GM10266 (cell line): ENCODE data around the gene ODAD4.

ENCODE experiments used
- DNase-seq: peaks from one replicate; pipeline ENCODE4 v3.0.0; 2012; ENCODE audit errors: extremely low spot score
- TF ChIP-seq, protein P1 (sequence below): IDR thresholded peaks from 2 replicates; pipeline ENCODE4 v1.5.1; 2012; ENCODE audit warnings: mild to moderate bottlenecking, low read depth; ENCODE audit not compliant: control insufficient read depth, insufficient read depth; ENCODE audit errors: missing control alignments

ODAD4 gene

DNA sequence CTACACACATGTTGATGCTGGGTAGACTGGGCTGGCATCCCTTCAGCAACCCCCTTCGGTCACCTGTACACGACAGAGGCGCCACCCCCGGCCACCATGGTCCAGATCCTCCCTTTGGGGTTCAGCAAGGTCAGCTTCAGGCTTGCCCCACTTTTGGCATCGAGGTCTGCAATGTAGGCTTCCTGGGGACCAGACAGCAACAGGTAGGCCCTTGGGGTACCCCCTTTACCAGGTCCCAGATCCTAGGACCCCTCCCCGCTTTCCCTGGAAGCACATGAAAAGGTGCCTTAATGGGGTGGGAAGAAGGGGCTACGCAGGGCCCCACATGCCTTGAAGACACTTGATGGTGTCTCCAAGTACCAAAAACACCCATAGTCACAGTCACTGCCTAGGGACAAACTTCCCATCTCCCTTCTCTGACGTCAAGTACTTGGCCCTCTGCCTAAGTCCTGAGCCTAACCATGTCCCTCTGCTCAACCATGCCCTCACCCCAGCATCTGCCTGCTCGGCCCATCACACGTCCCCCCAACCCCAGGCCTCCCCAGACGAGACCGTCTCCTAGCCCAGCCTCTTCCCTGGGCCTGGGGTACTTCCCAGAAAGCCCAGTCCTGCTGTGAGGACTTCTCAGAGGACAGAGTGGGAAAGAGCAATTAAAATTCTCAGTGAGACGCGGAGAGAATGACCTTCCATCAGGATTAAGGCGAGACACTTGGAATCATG lies 23.8 kb upstream of the ODAD4 start:
- no peak for DNase-seq

GRCh38 chr17:41907185-41907556 lies 23.2 kb upstream of the ODAD4 start:
- no peak for DNase-seq

More for the DNA sequence above, 23.8 kb upstream of the ODAD4 start:
- TF ChIP-seq, protein P1, sequence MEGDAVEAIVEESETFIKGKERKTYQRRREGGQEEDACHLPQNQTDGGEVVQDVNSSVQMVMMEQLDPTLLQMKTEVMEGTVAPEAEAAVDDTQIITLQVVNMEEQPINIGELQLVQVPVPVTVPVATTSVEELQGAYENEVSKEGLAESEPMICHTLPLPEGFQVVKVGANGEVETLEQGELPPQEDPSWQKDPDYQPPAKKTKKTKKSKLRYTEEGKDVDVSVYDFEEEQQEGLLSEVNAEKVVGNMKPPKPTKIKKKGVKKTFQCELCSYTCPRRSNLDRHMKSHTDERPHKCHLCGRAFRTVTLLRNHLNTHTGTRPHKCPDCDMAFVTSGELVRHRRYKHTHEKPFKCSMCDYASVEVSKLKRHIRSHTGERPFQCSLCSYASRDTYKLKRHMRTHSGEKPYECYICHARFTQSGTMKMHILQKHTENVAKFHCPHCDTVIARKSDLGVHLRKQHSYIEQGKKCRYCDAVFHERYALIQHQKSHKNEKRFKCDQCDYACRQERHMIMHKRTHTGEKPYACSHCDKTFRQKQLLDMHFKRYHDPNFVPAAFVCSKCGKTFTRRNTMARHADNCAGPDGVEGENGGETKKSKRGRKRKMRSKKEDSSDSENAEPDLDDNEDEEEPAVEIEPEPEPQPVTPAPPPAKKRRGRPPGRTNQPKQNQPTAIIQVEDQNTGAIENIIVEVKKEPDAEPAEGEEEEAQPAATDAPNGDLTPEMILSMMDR: no peak

DNA sequence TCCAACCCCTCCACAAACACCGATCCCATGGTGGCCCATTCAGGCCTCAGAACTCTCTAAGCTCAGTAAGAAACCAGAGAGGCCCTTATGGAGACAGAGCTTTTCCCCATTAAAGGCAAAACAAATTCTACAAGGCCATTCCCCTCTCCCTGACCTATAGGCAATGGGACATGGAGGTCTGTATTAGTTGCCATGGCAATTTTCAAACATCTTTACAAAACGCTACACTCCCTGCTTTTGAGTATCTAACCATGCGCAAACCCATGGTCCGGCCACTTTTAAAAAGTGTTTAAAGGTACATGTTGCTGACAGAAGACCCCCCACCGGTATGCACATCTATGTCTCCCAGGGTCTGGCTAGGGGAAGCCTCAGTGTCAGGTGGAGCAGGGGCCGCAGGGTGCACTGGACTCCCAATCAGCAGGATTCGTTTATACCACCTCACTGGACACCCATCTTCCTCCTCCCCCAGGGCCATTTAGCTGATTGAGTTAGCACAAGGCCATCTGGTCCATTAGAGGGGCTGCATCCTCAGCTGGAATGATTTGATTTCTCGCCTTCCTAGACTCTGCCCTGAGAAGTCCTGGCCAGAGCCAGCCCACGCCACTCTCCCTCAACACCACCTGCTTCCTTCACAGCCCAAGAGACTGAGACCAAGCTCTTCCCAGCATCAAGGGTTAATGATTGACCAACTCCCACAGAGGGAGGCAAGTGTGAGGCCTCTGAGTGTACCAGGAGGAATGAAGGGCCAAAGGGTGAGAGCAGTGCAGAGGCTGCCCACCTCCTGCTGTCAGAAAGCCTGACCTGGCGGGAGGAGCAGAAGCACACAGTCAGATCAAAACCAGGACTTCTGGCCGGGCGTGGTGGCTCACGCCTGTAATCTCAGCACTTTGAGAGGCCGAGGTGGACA lies 22.5 kb upstream of the ODAD4 start:
- no peak for DNase-seq
- TF ChIP-seq, protein P1: no peak

More at GRCh38 chr17:41907185-41907556, 23.2 kb upstream of the ODAD4 start:
- TF ChIP-seq, protein P1: no peak

DNA sequence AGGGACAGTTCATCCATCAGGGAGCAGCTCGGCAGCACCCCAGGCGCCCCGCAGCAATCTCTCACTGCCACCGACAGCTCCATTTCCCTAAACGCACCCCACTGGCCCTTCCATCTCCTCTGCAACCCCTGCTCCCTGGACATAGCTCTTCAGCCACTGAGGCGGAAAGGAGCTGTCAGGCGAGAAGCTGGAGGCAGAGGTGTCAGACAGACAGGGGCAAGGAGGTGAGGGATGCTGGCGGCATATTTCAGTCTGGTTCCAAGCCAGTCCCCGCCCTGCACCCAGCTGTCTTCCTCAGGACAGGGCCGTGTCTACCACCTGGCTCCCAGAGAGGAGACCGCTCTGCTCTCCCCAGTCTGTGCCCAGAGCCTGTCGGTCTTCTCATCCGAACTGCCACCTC lies 21.3 kb upstream of the ODAD4 start:
- DNase-seq: no peak
- TF ChIP-seq, protein P1: no peak

DNA sequence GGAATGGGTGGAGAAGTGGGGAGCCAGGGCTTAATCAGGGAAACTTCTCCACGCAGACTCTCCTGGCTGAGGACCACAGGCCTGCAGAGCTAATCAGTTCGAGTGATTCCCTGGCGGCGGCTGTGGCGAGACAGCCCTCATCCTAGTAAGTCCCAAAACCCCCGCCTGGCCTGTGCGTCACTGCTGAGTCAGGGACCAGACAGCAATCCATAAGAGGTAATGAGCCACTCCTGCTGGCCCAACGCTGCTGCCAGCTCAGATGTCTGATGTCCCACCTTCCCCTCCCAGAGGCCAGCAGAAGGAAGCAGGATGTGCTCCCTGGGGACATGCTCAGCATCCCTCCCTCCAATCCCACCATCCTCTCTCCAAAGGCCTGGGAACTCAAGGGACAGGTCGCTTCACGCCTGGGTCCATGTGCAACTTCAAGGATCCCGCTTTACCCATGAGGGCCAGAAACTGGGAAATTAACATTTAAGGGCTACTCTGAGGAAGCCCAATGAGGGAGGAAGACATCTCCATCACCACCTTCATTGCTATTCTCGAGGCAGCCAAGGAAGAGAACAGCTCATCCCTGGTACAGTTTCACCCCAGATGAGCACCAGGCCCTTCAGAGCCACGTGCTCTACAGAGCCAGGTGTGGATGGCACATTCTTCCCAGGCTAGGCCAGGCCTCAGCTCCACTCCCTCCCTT lies 19.6 kb upstream of the ODAD4 start:
- TF ChIP-seq, protein P1: no peak
- DNase-seq: no peak

DNA sequence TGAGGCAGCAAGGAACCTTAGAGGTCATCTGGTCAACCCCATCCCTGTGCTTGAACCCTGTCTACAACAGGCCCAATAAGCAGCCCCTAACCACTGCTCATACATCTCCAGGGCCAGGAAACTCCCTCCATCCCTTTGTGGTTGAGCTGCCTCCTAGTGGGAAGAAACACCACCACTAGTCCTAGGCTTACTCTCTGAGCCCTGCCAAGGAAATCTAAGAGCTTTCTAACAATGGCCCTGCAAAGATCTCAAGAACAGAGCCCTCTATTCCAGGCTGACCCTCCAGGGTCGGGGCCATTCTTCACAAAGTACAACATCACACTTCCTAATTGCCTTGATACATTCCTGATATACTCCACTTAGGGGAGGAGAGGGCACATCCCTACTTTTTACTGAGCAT lies 17.5 kb upstream of the ODAD4 start:
- DNase-seq: no peak
- TF ChIP-seq, protein P1: no peak
